Loucy (cell line): ENCODE measurements around the gene VIPR2.

Experiments
- H2AFZ ChIP-seq: fragments of 200-600 bp; sonication (generic); 2 replicates; pipeline ENCODE4 v1.6.0; 2016; ENCODE audit warnings: antibody characterized with exemption, mild to moderate bottlenecking, low read length, moderate library complexity
- H3F3A ChIP-seq: fragments of 200-600 bp; 2 replicates; pipeline ENCODE4 v1.6.0; 2016; ENCODE audit warnings: antibody characterized with exemption, low read depth, mild to moderate bottlenecking
- H3K27me3 ChIP-seq: fragments of 200-600 bp; sonication (generic); 2 replicates; pipeline ENCODE4 v1.6.1; 2014; ENCODE audit warnings: low read length, mild to moderate bottlenecking; ENCODE audit not compliant: insufficient read depth, poor library complexity, severe bottlenecking
- H3K36me3 ChIP-seq: fragments of 200-600 bp; sonication (generic); 2 replicates; pipeline ENCODE4 v1.6.1; 2016; ENCODE audit warnings: low read length; ENCODE audit not compliant: insufficient read depth
- H3K4me1 ChIP-seq: fragments of 200-600 bp; sonication (generic); 2 replicates; pipeline ENCODE4 v1.5.1; 2014; ENCODE audit warnings: low read length, mild to moderate bottlenecking; ENCODE audit not compliant: insufficient read depth, poor library complexity, severe bottlenecking
- H3K4me2 ChIP-seq: fragments of 200-600 bp; sonication (generic); 2 replicates; pipeline ENCODE4 v1.6.0; 2014; ENCODE audit warnings: antibody characterized with exemption, low read length, low read depth, mild to moderate bottlenecking; ENCODE audit not compliant: poor library complexity, severe bottlenecking
- H3K4me3 ChIP-seq: fragments of 200-600 bp; sonication (generic); 2 replicates; pipeline ENCODE4 v1.5.1; 2014; ENCODE audit warnings: low read length, mild to moderate bottlenecking, mixed read lengths; ENCODE audit not compliant: poor library complexity, severe bottlenecking
- H3K79me2 ChIP-seq: fragments of 200-600 bp; sonication (generic); 2 replicates; pipeline ENCODE4 v1.6.1; 2014; ENCODE audit warnings: low read length; ENCODE audit not compliant: insufficient read depth
- H3K9ac ChIP-seq: fragments of 200-600 bp; sonication (generic); 2 replicates; pipeline ENCODE4 v1.6.0; 2014; ENCODE audit warnings: mild to moderate bottlenecking, low read depth, low read length, moderate library complexity; ENCODE audit not compliant: poor library complexity, severe bottlenecking
- H3K9me2 ChIP-seq: fragments of 200-600 bp; sonication (generic); replicated peaks from 2 replicates; pipeline ENCODE4 v1.6.1; 2016; ENCODE audit warnings: low read depth, low read length, mixed read lengths
- H3K9me3 ChIP-seq: fragments of 200-600 bp; sonication (generic); 2 replicates; pipeline ENCODE4 v1.6.1; 2014; ENCODE audit warnings: mild to moderate bottlenecking, antibody characterized with exemption, low read length, low read depth; ENCODE audit not compliant: insufficient read depth
- H4K20me1 ChIP-seq: fragments of 200-600 bp; sonication (generic); 2 replicates; pipeline ENCODE4 v1.6.0; 2014; ENCODE audit warnings: antibody characterized with exemption, low read length, mild to moderate bottlenecking; ENCODE audit not compliant: insufficient read depth, poor library complexity, severe bottlenecking
- EZH2phosphoT487 ChIP-seq: fragments of 200-600 bp; IDR thresholded peaks from 2 replicates; pipeline ENCODE4 v1.6.1; 2018; ENCODE audit warnings: antibody characterized with exemption, mild to moderate bottlenecking, moderate library complexity, borderline replicate concordance
- TF ChIP-seq, protein P1 (sequence below): fragments of 200-600 bp; sonication (generic); conservative IDR thresholded peaks from 2 replicates; pipeline ENCODE4 v1.5.1; 2014; ENCODE audit warnings: mild to moderate bottlenecking, antibody characterized with exemption, low read length

Gene VIPR2

DNA sequence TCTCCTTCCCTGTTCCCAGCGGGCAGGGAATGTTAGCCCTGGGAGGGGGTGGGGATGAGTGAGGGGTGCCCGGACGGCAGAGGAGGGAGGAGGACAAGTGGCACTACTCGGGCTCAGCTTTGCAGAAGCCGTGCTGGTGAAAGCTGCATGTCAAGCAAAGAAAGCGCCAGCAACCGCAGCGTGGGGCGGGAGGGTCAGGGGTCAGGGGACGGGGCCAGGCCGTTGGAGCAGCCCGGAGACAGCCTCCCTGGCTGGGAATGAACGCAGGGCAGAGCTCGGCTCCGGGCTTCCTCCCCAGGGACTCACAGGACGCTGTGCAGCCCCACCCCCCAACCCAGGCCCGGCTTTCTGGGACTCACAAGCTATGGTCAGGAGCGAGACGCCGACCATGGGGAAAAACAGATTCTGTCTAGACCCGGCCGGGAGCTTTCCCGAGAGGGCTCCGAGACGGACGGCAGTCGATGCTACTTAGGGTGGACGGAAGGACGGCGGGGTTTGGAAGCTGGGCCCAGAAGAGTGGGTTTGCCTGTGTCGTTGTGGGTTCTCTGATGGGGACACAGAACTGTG, 113.4 kb downstream of the VIPR2 start:
- Histone ChIP-seq H3K9ac (no peak overlapping the region), H3K9me3 (peaks cover 15% of the 10 kb centered on the region; the same call in 1 of the 2 replicates), H3K4me3 (no peak overlapping the region), H3K79me2 (no peaks in the 10 kb centered on the region), H4K20me1 (no peaks in the 10 kb centered on the region), H3K4me2 (no peak overlapping the region), H3K36me3 (no peaks in the 10 kb centered on the region), H3K9me2 (no peaks in the 10 kb centered on the region), H2AFZ (no peak overlapping the region), H3K27me3 (no peaks in the 10 kb centered on the region), H3F3A (no peaks in the 10 kb centered on the region), H3K4me1 (no peaks in the 10 kb centered on the region)
- TF ChIP-seq, protein P1, sequence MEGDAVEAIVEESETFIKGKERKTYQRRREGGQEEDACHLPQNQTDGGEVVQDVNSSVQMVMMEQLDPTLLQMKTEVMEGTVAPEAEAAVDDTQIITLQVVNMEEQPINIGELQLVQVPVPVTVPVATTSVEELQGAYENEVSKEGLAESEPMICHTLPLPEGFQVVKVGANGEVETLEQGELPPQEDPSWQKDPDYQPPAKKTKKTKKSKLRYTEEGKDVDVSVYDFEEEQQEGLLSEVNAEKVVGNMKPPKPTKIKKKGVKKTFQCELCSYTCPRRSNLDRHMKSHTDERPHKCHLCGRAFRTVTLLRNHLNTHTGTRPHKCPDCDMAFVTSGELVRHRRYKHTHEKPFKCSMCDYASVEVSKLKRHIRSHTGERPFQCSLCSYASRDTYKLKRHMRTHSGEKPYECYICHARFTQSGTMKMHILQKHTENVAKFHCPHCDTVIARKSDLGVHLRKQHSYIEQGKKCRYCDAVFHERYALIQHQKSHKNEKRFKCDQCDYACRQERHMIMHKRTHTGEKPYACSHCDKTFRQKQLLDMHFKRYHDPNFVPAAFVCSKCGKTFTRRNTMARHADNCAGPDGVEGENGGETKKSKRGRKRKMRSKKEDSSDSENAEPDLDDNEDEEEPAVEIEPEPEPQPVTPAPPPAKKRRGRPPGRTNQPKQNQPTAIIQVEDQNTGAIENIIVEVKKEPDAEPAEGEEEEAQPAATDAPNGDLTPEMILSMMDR: no peak

- Histone ChIP-seq H3K27me3 (no peaks in the 10 kb centered on the region), H3F3A (no peaks in the 10 kb centered on the region), H3K4me3 (no peak overlapping the region), H3K36me3 (no peaks in the 10 kb centered on the region), H2AFZ (no peak overlapping the region), H4K20me1 (no peaks in the 10 kb centered on the region), H3K4me1 (no peaks in the 10 kb centered on the region), H3K4me2 (no peak overlapping the region), H3K9ac (no peak overlapping the region), H3K9me3 (peaks cover 15% of the 10 kb centered on the region; the same call in 1 of the 2 replicates), H3K79me2 (no peaks in the 10 kb centered on the region), H3K9me2 (no peaks in the 10 kb centered on the region)
- TF ChIP-seq, protein P1: no peak
- no peak for TF ChIP-seq EZH2phosphoT487
Measured at GRCh38 chr7:159030490-159031134, 114.1 kb downstream of the VIPR2 start.

- H3K27me3 ChIP-seq: no peaks in the 10 kb centered on the region
Measured at GRCh38 chr7:159028508-159029401, 115.9 kb downstream of the VIPR2 start.

More at GRCh38 chr7:159028508-159029401, 115.9 kb downstream of the VIPR2 start:
- H3K9ac ChIP-seq: no peak overlapping the region
- no peaks in the 10 kb centered on the region for H3K36me3 ChIP-seq
- no peak overlapping the region for H3K4me2 ChIP-seq
- H3F3A ChIP-seq: no peaks in the 10 kb centered on the region
- TF ChIP-seq, protein P1: no peak
- no peak for TF ChIP-seq EZH2phosphoT487
- H4K20me1 ChIP-seq: no peaks in the 10 kb centered on the region
- H3K4me1 ChIP-seq: no peaks in the 10 kb centered on the region
- no peak overlapping the region for H2AFZ ChIP-seq
- H3K9me3 ChIP-seq: peaks cover 26% of the 10 kb centered on the region; the same call in 1 of the 2 replicates
- no peaks in the 10 kb centered on the region for H3K9me2 ChIP-seq
- no peaks in the 10 kb centered on the region for H3K79me2 ChIP-seq
- H3K4me3 ChIP-seq: no peak overlapping the region
